GM04503 (cell line): ENCODE data around the gene IFT80.
"Not testable (repeated sequence)": the region's sequence is repeated elsewhere in the genome, so short reads cannot be mapped to it uniquely, and the experiment has no call there.

Experiments
- DNase-seq: peaks from one replicate; pipeline ENCODE4 v3.0.0-alpha.2; 2012; ENCODE audit warnings: low read depth

IFT80 gene

GRCh38 chr3:160265088-160265487 is 133.9 kb downstream of the IFT80 start:
- DNase-seq, result no peak

- no peak for DNase-seq
Observed at GRCh38 chr3:160260587-160261270, 138.3 kb downstream of the IFT80 start.

GRCh38 chr3:160259589-160259988 is 139.4 kb downstream of the IFT80 start:
- DNase-seq, result no peak

GRCh38 chr3:160257606-160258005 is 141.4 kb downstream of the IFT80 start:
- no peak for DNase-seq

- no peak for DNase-seq
Observed at GRCh38 chr3:160253298-160253697, 145.7 kb downstream of the IFT80 start.

- no peak for DNase-seq
Observed at GRCh38 chr3:160247766-160248165, 151.3 kb downstream of the IFT80 start.

- DNase-seq, result no peak
Observed at GRCh38 chr3:160245261-160245800, 153.7 kb downstream of the IFT80 start.

GRCh38 chr3:160240719-160241118 is 158.3 kb downstream of the IFT80 start:
- DNase-seq, result not testable (repeated sequence)

GRCh38 chr3:160232014-160232413 is 167.0 kb downstream of the IFT80 start:
- DNase-seq, result no peak

- no peak for DNase-seq
Observed at GRCh38 chr3:160227419-160227818, 171.6 kb downstream of the IFT80 start.

- DNase-seq, result no peak
Observed at GRCh38 chr3:160226026-160226907, 172.8 kb downstream of the IFT80 start.

GRCh38 chr3:160225176-160226025 is 173.6 kb downstream of the IFT80 start, which contains the start of gene C3orf80:
Gene C3orf80 (plus strand): TSS chr3:160225422. CDS start chr3:160225636, 214 bp downstream.
- no peak for DNase-seq

GRCh38 chr3:160224811-160225175 is 174.2 kb downstream of the IFT80 start:
- DNase-seq, result no peak

GRCh38 chr3:160224256-160224655 is 174.8 kb downstream of the IFT80 start:
- DNase-seq, result no peak

GRCh38 chr3:160221019-160221418 is 178.0 kb downstream of the IFT80 start:
- DNase-seq, result no peak

GRCh38 chr3:160220038-160220437 is 179.0 kb downstream of the IFT80 start:
- DNase-seq, result no peak

GRCh38 chr3:160218136-160218535 is 180.9 kb downstream of the IFT80 start:
- no peak for DNase-seq

- no peak for DNase-seq
Observed at GRCh38 chr3:160217675-160218074, 181.3 kb downstream of the IFT80 start.

GRCh38 chr3:160213191-160213590 is 185.8 kb downstream of the IFT80 start:
- no peak for DNase-seq

GRCh38 chr3:160210799-160211221 is 188.2 kb downstream of the IFT80 start:
- DNase-seq, result peak; percentile 21

- DNase-seq, result no peak
Observed at GRCh38 chr3:160210341-160210740, 188.7 kb downstream of the IFT80 start.
